Gastroesophageal sphincter (tissue), 4 donors: ENCODE results near the gene TRAPPC14. TPM values are rescaled to one million over a fixed set of nuclear protein-coding genes. Genes with fewer than 3 reads are reported as not detected.

Experiments used
- ATAC-seq: fragments of 150-250 bp; one replicate; pipeline ENCODE4 v1.9.1; 2016; ENCODE audit warnings: mild to moderate bottlenecking, moderate library complexity
- H3K27ac ChIP-seq, 4 donors: fragments of 200-600 bp; sonication (generic) in 3 of 4; 1 replicate in 3 of 4; 2 replicates in 1 of 4; pipeline ENCODE4 v1.5.1; 2016 to 2019
- H3K27me3 ChIP-seq: fragments of 200-600 bp; sonication (generic); one replicate; pipeline ENCODE4 v1.5.1; 2019
- H3K36me3 ChIP-seq, 2 donors: fragments of 200-600 bp; sonication (generic); one replicate each; pipeline ENCODE4 v1.5.1; 2019; ENCODE audit warnings: control low read depth in 1 of 2
- H3K4me1 ChIP-seq, 3 donors: fragments of 200-600 bp; sonication (generic); 1 replicate in 2 of 3; 2 replicates in 1 of 3; pipeline ENCODE4 v1.5.1; 2016 to 2019; ENCODE audit warnings: control low read depth in 2 of 3
- H3K4me3 ChIP-seq, 2 donors: fragments of 200-600 bp; sonication (generic); one replicate each; pipeline ENCODE4 v1.5.1; 2019; ENCODE audit warnings: mild to moderate bottlenecking in 1 of 2, moderate library complexity in 1 of 2
- H3K9me3 ChIP-seq, 3 donors: fragments of 200-600 bp; sonication (generic); one replicate each; pipeline ENCODE4 v1.5.1; 2017 to 2019; ENCODE audit warnings: control low read depth in 2 of 3
- EP300 ChIP-seq: sonication (generic); formaldehyde crosslinking; IDR thresholded peaks from one replicate; pipeline ENCODE4 v1.6.1; 2017; ENCODE audit warnings: antibody characterized with exemption, mild to moderate bottlenecking
- POLR2A ChIP-seq, 2 donors: fragments of 450-650 bp; IDR thresholded peaks; one replicate each; pipeline ENCODE4 v1.6.1; 2017; ENCODE audit warnings: antibody characterized with exemption in 2 of 2, mild to moderate bottlenecking in 2 of 2, moderate library complexity in 1 of 2
- POLR2AphosphoS5 ChIP-seq: sonication (generic); formaldehyde crosslinking; IDR thresholded peaks from one replicate; pipeline ENCODE4 v1.6.1; 2017; ENCODE audit warnings: antibody characterized with exemption
- WGBS, 2 donors: methylation state at CpG; one replicate each; pipeline ENCODE4 v1.1.5; 2018; ENCODE audit warnings: low coverage in 1 of 2; 5-methylcytosine and 5-hydroxymethylcytosine counted together
- total RNA-seq, 4 donors: library from RNA; depleted of rRNA; stranded (reverse); fragments of >200 nt; gene quantifications; one replicate each; pipeline ENCODE4 v1.1.0, GENCODE V29; 2016
- TF ChIP-seq, protein P1 (sequence below), 4 experiments: fragments of 200-600 bp in 2 of 4; fragments of 450-650 bp in 2 of 4; sonication (generic) in 1 of 4; IDR thresholded peaks; one replicate each; pipeline ENCODE4 v1.5.1; 2017 to 2019; ENCODE audit warnings: antibody characterized with exemption in 4 of 4, mild to moderate bottlenecking in 2 of 4, moderate library complexity in 2 of 4

Gene TRAPPC14
- total RNA-seq, 4 donors from 2014 or later: 3.0 to 7.8 (median 7.3) TPM

GRCh38 chr7:100106633-100107032 is 51.9 kb downstream of the TRAPPC14 start:
- no peaks in the 10 kb centered on the region for H3K9me3 ChIP-seq
- H3K4me3 ChIP-seq: no peak overlapping the region
- TF ChIP-seq POLR2AphosphoS5: no peak
- TF ChIP-seq, protein P1, sequence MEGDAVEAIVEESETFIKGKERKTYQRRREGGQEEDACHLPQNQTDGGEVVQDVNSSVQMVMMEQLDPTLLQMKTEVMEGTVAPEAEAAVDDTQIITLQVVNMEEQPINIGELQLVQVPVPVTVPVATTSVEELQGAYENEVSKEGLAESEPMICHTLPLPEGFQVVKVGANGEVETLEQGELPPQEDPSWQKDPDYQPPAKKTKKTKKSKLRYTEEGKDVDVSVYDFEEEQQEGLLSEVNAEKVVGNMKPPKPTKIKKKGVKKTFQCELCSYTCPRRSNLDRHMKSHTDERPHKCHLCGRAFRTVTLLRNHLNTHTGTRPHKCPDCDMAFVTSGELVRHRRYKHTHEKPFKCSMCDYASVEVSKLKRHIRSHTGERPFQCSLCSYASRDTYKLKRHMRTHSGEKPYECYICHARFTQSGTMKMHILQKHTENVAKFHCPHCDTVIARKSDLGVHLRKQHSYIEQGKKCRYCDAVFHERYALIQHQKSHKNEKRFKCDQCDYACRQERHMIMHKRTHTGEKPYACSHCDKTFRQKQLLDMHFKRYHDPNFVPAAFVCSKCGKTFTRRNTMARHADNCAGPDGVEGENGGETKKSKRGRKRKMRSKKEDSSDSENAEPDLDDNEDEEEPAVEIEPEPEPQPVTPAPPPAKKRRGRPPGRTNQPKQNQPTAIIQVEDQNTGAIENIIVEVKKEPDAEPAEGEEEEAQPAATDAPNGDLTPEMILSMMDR (IDR thresholded peaks at IDR 0.05): no peak
- no peak for TF ChIP-seq EP300
- WGBS, 2 donors: no CpG with 5 or more reads among the region's 17 CpGs
- no peak for ATAC-seq
- H3K4me1 ChIP-seq: peaks cover 0 to 15% (median 6%) of the 10 kb centered on the region in 3 donors
- H3K27ac ChIP-seq: no peak overlapping the region
- H3K27me3 ChIP-seq: no peaks in the 10 kb centered on the region
- peaks cover 0 to 91% of the 10 kb centered on the region in 2 donors for H3K36me3 ChIP-seq

DNA sequence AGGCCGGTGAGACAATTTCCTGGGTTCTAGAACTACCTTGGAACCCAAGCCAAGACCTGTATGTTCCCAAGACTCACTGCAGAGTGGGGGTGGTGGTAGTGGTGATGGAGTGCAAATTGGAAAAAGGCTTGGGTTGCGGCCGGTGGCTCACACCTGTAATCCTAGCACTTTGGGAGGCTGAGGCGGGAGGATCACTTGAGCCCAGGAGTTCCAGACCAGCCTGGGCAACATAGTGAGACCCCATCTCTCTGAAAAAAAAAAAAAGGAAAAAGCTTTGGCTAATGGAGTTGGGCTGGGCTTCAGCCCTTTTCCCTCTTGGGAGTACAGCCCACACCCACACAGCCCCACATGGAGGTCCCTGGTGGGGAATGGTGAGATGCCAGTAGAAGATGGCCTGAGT is 53.0 kb downstream of the TRAPPC14 start:
- Histone ChIP-seq H3K9me3 (no peaks in the 10 kb centered on the region), H3K27ac (no peak overlapping the region), H3K27me3 (no peaks in the 10 kb centered on the region), H3K4me3 (no peak overlapping the region), H3K36me3 (peaks cover 0 to 80% of the 10 kb centered on the region in 2 donors), H3K4me1 (peaks cover 0 to 20% (median 6%) of the 10 kb centered on the region in 3 donors)
- ATAC-seq: no peak
- 80% methylated on average over 3 of the region's 4 CpGs; no CpG with 5 or more reads in 1 of the 2 donors for WGBS, 2 donors
- TF ChIP-seq POLR2A (IDR thresholded peaks at IDR 0.05): no peak
- no peak for TF ChIP-seq EP300
- TF ChIP-seq, protein P1 (IDR thresholded peaks at IDR 0.05): no peak

Other genes with a start within 250 kb of the TRAPPC14 start
- 10 to 100 TPM; 25.3 to 32.2 (median 29.5) TPM for gene TRIM4, start 239.2 kb downstream of the TRAPPC14 start, total RNA-seq
- gene GJC3, start 229.1 kb downstream of the TRAPPC14 start, total RNA-seq: under 1 TPM in 1 of 4 donors, not detected in 3; 0.62 TPM
- gene AZGP1, start 182.7 kb downstream of the TRAPPC14 start, total RNA-seq: 100 to 1,000 TPM in 1 of 4 donors, 1 to 10 TPM in 3; 1.5 to 128 (median 4.5) TPM
- gene ZKSCAN1, start 143.1 kb downstream of the TRAPPC14 start, total RNA-seq: 10 to 100 TPM; 31.6 to 35.5 (median 31.7) TPM
- 10 to 100 TPM; 14.0 to 21.9 (median 20.9) TPM for gene ZSCAN21, start 108.9 kb downstream of the TRAPPC14 start, total RNA-seq
- gene ZNF3, start 77.0 kb downstream of the TRAPPC14 start, total RNA-seq: 10 to 100 TPM; 18.9 to 30.2 (median 20.6) TPM
- 10 to 100 TPM; 40.7 to 83.6 (median 62.9) TPM for gene COPS6, start 69.8 kb downstream of the TRAPPC14 start, total RNA-seq
- 10 to 100 TPM; 30.7 to 52.0 (median 45.1) TPM for gene MCM7, start 57.3 kb downstream of the TRAPPC14 start, total RNA-seq
- 10 to 100 TPM; 21.8 to 29.3 (median 24.7) TPM for gene AP4M1, start 57.1 kb downstream of the TRAPPC14 start, total RNA-seq
- 100 to 1,000 TPM in 1 of 4 donors, 10 to 100 TPM in 3; 36.3 to 107 (median 68.7) TPM for gene TAF6, start 39.4 kb downstream of the TRAPPC14 start, total RNA-seq
- 10 to 100 TPM; 13.0 to 21.0 (median 14.8) TPM for gene CNPY4, start 39.1 kb downstream of the TRAPPC14 start, total RNA-seq
- 1 to 10 TPM; 4.8 to 8.1 (median 6.6) TPM for gene MBLAC1, start 31.8 kb downstream of the TRAPPC14 start, total RNA-seq
- gene LAMTOR4, start 9.8 kb downstream of the TRAPPC14 start, total RNA-seq: 100 to 1,000 TPM; 109 to 228 (median 148) TPM
- gene GAL3ST4, start 9.9 kb upstream of the TRAPPC14 start, total RNA-seq: 1 to 10 TPM; 2.0 to 3.6 (median 2.8) TPM
- 1 to 10 TPM in 3 of 4 donors, under 1 TPM in 1; 0.39 to 3.4 (median 2.0) TPM for gene GPC2, start 18.7 kb upstream of the TRAPPC14 start, total RNA-seq
- under 1 TPM in 1 of 4 donors, not detected in 3; 0.47 TPM for gene STAG3, start 19.2 kb upstream of the TRAPPC14 start, total RNA-seq
- gene PVRIG, start 61.2 kb upstream of the TRAPPC14 start, total RNA-seq: under 1 TPM in 1 of 4 donors, not detected in 3; 0.27 TPM
- not detected for gene SPDYE3, start 149.0 kb upstream of the TRAPPC14 start, total RNA-seq
- gene PILRB, start 199.4 kb upstream of the TRAPPC14 start, total RNA-seq: 10 to 100 TPM; 11.8 to 61.8 (median 24.2) TPM
- gene PILRA, start 214.8 kb upstream of the TRAPPC14 start, total RNA-seq: 10 to 100 TPM in 1 of 4 donors, 1 to 10 TPM in 3; 2.5 to 10.7 (median 4.7) TPM